ENCODE data around the gene SIGLEC11. TPM values are rescaled to one million over a fixed set of nuclear protein-coding genes. Genes with fewer than 3 reads are reported as not detected.

Gene SIGLEC11
- total RNA-seq, 2 donors from 2014 or later, result not detected

DNA sequence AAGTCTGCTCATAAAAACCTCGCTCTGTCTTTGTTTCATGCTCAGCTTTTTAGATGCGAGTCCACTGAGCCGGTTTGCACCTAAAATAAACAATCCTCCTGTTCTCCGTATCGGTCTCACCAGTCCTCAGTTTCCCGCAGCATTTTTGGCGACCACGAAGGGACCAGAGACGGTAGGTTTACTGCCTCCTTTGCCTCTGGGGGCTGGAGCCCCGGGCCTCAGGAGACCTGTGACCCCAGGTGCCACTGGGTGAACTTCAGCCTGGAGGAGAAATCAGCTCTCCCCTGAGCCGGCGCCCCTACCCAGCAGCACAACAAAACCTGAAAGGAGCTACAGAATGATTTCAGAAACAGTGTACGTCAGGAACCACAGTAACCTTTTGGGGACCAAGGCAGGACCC is 8.1 kb downstream of the SIGLEC11 start:
- H3K27me3 ChIP-seq (ENCODE audit: control insufficient read depth, insufficient read depth, low read length, poor library complexity, severe bottlenecking), result no peaks in the 10 kb centered on the region
- no peak overlapping the region for H3K9ac ChIP-seq (ENCODE audit: extremely low read depth, low read length, poor library complexity, severe bottlenecking)
- no peak overlapping the region for H3K4me3 Mint-ChIP-seq
- DNase-seq, result no peak
- peaks cover 5% of the 10 kb centered on the region for H3K9me3 Mint-ChIP-seq
- no peaks in the 10 kb centered on the region for H3K9me3 ChIP-seq (ENCODE audit: control insufficient read depth, low read length)
- H3K27ac Mint-ChIP-seq, result no peak overlapping the region
- H3K4me1 Mint-ChIP-seq, result peaks cover 2% of the 10 kb centered on the region
- TF ChIP-seq, protein P1, sequence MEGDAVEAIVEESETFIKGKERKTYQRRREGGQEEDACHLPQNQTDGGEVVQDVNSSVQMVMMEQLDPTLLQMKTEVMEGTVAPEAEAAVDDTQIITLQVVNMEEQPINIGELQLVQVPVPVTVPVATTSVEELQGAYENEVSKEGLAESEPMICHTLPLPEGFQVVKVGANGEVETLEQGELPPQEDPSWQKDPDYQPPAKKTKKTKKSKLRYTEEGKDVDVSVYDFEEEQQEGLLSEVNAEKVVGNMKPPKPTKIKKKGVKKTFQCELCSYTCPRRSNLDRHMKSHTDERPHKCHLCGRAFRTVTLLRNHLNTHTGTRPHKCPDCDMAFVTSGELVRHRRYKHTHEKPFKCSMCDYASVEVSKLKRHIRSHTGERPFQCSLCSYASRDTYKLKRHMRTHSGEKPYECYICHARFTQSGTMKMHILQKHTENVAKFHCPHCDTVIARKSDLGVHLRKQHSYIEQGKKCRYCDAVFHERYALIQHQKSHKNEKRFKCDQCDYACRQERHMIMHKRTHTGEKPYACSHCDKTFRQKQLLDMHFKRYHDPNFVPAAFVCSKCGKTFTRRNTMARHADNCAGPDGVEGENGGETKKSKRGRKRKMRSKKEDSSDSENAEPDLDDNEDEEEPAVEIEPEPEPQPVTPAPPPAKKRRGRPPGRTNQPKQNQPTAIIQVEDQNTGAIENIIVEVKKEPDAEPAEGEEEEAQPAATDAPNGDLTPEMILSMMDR (conservative IDR thresholded peaks at IDR 0.05), result no peak
- no peaks in the 10 kb centered on the region for H3K4me1 ChIP-seq (ENCODE audit: control insufficient read depth, insufficient read depth, low read length)
- 91 to 99% methylated on average over 12 to 13 of the region's 13 CpGs for WGBS, 2 experiments (ENCODE audit: insufficient coverage in 1 of 2, insufficient read length in 1 of 2)
- peaks cover 3% of the 10 kb centered on the region for H3K27me3 Mint-ChIP-seq (ENCODE audit: insufficient read depth)
- H3K4me3 ChIP-seq (ENCODE audit: low read length), result no peak overlapping the region
- no peak overlapping the region for H3K27ac ChIP-seq (ENCODE audit: low read depth, low read length)
- H3K36me3 ChIP-seq (ENCODE audit: control insufficient read depth, insufficient read depth, low read length), result no peaks in the 10 kb centered on the region
- no peaks in the 10 kb centered on the region for H3K36me3 Mint-ChIP-seq (ENCODE audit: low read depth)

DNA sequence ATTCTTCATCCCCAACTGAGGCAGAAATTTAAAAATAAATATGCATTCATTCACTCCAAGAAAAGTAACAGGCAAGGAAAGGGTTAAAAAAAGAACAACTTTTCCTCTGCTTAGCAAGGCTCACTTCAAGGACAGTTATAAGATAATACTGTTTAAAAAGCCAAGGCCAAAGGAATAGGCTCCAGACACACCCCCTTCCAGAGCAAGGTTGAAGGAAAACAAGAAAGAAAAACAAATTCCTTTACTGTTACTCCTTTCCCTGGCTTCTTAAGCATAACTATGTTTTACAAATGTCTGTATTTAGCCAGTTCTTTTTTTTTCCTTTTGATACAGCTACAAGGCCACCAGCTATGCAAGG is 8.5 kb downstream of the SIGLEC11 start:
- Histone ChIP-seq H3K36me3 (ENCODE audit: control insufficient read depth, insufficient read depth, low read length) (no peaks in the 10 kb centered on the region), H3K9me3 (ENCODE audit: control insufficient read depth, low read length) (no peaks in the 10 kb centered on the region), H3K4me1 (ENCODE audit: control insufficient read depth, insufficient read depth, low read length) (no peaks in the 10 kb centered on the region), H3K27ac (ENCODE audit: low read depth, low read length) (no peak overlapping the region), H3K9ac (ENCODE audit: extremely low read depth, low read length, poor library complexity, severe bottlenecking) (no peak overlapping the region), H3K27me3 (ENCODE audit: control insufficient read depth, insufficient read depth, low read length, poor library complexity, severe bottlenecking) (no peaks in the 10 kb centered on the region), H3K4me3 (ENCODE audit: low read length) (no peak overlapping the region)
- no peak for DNase-seq
- TF ChIP-seq, protein P1 (conservative IDR thresholded peaks at IDR 0.05), result no peak
- peaks cover 4% of the 10 kb centered on the region for H3K27me3 Mint-ChIP-seq (ENCODE audit: insufficient read depth)
- peaks cover 2% of the 10 kb centered on the region for H3K4me1 Mint-ChIP-seq
- H3K9me3 Mint-ChIP-seq, result peaks cover 5% of the 10 kb centered on the region
- H3K4me3 Mint-ChIP-seq, result no peak overlapping the region
- no peak overlapping the region for H3K27ac Mint-ChIP-seq
- no peaks in the 10 kb centered on the region for H3K36me3 Mint-ChIP-seq (ENCODE audit: low read depth)

DNA sequence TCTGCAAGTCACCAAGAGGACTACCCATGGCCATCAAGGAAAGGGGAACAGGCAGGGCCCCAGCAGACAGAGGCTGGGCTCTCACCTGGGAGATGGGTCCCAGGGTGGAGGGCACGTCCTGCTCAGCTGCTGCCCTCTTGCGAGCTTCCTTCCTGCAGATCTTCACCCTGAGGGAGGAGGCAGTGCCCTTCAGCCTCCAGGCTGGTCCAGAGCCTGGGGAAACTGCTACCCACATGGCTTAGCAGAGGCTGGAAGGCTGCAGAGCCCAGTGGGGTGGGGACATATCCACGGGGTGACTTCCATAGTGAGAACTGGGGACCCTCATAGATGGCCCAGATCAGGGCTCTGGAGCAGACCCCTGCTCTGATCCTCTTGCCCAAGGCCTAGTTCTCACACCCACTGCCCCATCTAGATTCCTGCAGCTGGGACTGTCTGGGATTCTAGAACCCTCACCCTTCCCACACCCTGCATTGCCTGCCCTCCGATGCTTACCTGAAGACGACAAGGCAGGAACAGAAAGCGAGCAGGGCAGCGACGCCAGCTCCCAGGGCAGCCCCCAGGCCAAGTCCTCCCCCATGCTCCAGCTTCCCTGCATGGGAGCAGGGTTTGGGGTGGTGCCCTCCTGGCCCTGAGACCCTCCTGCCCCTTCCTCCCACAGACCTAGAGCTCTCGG is 9.0 kb downstream of the SIGLEC11 start:
- Histone ChIP-seq H3K9me3 (ENCODE audit: control insufficient read depth, low read length) (no peaks in the 10 kb centered on the region), H3K9ac (ENCODE audit: extremely low read depth, low read length, poor library complexity, severe bottlenecking) (no peak overlapping the region), H3K36me3 (ENCODE audit: control insufficient read depth, insufficient read depth, low read length) (no peaks in the 10 kb centered on the region), H3K4me3 (ENCODE audit: low read length) (no peak overlapping the region), H3K27me3 (ENCODE audit: control insufficient read depth, insufficient read depth, low read length, poor library complexity, severe bottlenecking) (no peaks in the 10 kb centered on the region), H3K4me1 (ENCODE audit: control insufficient read depth, insufficient read depth, low read length) (no peaks in the 10 kb centered on the region), H3K27ac (ENCODE audit: low read depth, low read length) (no peak overlapping the region)
- TF ChIP-seq, protein P1 (conservative IDR thresholded peaks at IDR 0.05), result no peak
- H3K36me3 Mint-ChIP-seq (ENCODE audit: low read depth), result no peaks in the 10 kb centered on the region
- H3K4me3 Mint-ChIP-seq, result no peak overlapping the region
- DNase-seq, result no peak
- whole genome bisulfite sequencing, 2 experiments (ENCODE audit: insufficient coverage in 1 of 2, insufficient read length in 1 of 2), result 93 to 100% methylated on average over 6 to 9 of the region's 9 CpGs
- H3K27ac Mint-ChIP-seq, result no peak overlapping the region
- peaks cover 5% of the 10 kb centered on the region for H3K9me3 Mint-ChIP-seq
- H3K4me1 Mint-ChIP-seq, result peaks cover 2% of the 10 kb centered on the region
- H3K27me3 Mint-ChIP-seq (ENCODE audit: insufficient read depth), result peaks cover 4% of the 10 kb centered on the region
